ENCODE results near the gene OSBPL9.
"Not testable (repeated sequence)": the region's sequence is repeated elsewhere in the genome, so short reads cannot be mapped to it uniquely, and the experiment has no call there.

Gene OSBPL9

DNA sequence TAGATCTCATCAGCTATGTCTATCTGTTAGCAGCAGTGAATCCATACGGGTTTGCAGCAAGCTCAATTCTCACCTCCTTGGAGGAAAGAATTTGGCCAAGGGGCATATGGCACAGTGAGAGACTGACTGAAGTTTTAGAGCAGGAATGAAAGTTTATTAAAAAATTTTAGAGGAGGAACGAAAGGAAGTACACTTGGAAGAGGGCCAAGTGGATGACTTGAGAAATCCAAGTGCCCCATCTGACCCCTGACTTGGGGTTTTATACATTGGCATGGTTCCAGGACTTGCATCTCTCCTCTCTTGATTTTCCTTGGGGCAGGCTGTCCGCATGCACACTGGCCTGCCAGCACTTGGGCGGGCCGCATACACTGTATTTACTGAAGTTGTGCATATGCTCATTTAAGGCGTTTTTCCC is 9.2 kb upstream of the OSBPL9 start:
- DNase-seq (ENCODE audit: low read depth): no peak

DNA sequence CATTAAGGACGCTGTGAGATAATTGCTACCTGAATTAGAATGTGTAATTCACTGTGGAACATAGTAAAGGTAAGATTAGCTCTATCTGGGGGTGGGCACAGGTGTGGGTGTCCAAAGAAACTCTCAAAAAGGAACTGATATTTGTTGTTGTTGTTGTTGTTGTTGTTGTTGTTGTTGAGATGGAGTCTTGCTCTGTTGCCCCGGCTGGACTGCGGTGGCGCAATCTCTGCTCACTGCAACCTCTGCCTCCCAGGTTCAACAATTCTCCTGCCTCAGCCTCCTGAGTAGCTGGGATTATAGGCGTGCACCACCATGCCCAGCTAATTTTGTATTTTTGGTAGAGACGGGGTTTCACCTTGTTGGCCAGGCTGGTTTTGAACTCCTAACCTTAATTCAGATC is 6.8 kb upstream of the OSBPL9 start:
- not testable (repeated sequence) for DNase-seq (ENCODE audit: low read depth)

DNA sequence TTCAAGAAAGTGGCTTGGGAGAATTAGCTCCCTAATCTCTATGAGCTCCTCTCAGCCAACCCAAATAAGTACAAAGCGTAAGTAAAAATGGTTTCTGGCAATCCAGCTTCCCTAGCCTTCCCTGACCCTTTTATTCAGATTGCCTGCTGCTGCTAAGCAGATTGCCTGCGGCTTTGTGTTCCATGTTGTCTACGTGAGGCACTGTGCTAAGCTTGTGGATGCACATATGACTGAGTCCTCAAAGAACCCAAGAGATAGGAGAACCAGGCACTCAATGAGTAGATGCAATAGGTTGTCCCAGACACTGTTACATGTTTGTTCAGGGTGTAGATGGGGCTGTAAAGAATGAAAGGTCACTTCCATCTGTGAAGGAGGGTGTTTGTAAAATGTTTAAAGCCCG is 6.3 kb upstream of the OSBPL9 start:
- DNase-seq (ENCODE audit: low read depth): no peak

DNA sequence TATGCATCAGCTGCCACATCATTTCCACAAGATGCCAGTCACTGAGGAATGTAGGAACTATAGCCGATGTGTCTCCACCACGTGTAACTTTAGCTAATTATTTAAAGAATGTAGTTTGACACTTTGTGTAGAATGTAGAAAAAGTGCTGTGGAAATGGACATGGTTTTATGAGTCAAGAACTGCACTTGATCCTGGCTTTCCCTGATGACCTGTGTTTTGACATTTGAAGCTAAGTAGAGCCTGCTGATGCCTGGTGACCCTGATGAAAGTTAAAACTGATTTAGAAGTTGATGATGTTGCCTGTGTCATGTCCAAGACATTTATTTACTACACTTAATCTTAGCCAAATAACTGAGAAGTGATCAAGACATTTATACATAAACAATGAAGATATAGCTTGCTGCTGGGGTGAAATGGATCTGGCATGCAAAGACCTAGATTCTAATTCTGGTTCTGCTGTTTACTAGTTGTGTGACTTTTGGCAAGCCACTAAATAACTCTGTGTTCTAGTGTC is 4.4 kb upstream of the OSBPL9 start:
- DNase-seq (ENCODE audit: low read depth): no peak

DNA sequence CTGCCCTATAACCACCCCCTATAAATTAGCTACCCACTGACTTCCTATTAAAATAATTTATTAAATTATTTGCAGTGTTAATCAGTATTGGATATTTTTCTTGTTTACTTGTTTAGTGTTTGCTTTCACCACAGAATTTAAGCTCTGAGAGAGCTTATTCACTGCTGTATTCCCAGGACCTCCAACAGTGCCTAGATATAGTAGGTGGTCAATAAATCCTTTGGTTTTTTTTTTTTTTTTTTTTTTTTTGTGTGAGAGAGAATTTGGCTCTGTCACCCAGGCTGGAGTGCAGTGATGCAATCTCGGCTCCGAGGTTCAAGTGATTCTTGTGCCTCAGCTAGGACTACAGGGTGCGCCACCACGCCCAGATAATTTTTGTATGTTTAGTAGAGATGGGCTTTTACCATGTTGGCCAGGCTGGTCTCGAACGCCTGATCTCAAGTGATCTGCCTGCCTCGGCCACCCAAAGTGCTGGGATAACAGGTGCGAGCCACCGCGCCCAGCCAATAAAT is 1.1 kb upstream of the OSBPL9 start:
- DNase-seq (ENCODE audit: low read depth): no peak

DNA sequence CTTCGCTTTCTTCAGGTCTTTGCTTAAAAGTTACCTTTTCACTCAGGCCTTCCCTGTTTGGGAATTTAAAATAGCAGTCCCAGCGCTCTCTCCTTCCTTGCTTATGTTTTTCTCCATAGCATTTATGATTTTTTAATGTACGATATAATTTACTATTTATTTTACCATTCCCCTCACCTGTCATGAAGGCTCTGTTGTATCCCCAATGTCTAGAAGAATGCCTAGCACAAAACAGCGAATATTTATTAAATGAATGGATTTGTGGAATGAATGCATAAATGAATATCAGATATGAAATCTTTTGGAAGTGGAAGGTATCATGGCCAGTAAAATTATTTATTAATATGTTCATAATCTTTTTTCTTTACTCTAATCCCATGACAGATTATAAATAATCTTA is 402 bp upstream of the OSBPL9 start:
- no peak for DNase-seq (ENCODE audit: low read depth)

DNA sequence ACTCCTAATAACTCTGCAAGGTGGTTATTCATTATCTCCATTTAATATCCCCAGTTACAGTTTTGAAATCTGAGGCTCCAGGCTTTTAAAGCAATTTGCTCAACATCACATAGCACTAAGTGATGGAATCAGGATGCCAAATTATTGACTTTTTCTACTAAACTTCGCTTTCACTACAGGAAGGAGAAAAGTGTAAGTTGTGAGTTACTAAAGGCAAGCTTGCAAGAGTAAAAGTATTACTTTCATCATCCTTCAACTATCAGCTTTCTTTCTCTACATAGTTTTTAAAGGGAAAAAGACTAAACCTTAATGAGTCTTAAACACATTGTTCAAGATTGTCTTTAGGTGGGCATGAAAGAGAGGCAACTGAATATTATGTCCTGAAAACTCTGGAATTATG is 1.8 kb downstream of the OSBPL9 start:
- no peak for DNase-seq (ENCODE audit: low read depth)

DNA sequence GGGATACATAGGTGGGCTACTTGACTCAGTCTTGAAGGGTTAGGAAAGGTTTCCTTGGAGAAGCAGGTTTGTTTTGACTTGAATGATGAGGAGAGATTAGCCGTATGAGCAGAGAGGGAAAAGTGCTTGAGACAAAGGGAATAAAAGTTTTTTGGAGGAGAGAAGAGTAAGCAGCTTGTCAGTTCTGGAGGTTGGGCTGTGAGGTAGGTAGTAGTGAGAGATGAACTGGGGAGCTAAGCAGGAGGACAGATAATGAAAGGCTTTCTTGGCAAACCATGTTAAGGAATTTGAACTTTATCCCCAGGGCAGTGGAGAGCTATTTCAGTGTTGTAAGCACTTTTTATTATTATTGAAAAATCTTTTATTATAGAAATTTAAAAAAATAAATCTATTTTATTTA is 3.6 kb downstream of the OSBPL9 start:
- DNase-seq (ENCODE audit: low read depth): no peak

DNA sequence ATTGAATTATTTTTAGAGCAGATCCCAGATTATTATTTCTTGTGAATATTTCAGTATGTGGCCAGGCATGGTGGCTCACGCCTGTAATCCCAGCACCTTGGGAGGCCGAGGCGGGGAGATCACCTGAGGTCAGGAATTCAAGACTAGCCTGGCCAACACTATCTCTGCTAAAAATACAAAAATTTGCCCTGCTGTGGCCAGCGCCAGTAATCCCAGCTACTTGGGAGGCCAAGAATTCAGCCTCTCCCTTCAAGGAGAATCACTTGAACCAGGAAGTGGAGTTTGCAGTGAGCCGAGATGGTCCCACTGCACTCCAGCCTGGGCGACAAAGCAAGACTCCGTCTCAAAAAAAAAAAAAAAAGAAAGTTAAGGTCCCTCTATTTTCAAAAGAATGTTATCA is 4.3 kb downstream of the OSBPL9 start:
- DNase-seq (ENCODE audit: low read depth): no peak

DNA sequence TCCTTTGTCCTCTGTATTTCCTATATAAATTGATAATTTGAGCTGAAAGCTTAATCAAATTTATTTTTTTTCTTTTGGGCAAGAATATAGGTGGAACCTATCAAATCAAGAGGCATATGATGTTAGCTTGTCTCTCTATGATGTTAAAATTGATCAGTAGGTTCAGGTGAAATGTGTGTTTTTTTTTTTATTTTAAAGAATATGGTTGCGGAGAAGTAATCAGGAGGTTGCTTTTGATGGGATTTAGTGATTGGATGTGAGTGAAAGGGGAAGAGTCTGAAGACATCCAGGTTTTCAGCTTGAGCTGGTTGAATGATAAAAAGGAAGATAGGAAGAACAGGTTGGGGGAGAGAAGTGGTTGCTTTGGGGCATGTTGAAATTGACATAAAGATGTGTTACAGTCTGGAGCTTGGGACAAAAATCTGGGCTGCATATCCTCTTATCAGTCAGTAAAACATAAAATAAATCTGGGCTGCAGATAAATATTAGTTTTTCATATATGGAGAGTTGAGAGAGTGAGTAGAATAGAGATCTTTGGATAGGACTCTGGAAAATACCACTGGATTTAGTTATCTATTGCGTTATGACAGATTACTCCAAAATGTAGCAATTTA is 5.1 kb downstream of the OSBPL9 start:
- DNase-seq (ENCODE audit: low read depth): no peak

DNA sequence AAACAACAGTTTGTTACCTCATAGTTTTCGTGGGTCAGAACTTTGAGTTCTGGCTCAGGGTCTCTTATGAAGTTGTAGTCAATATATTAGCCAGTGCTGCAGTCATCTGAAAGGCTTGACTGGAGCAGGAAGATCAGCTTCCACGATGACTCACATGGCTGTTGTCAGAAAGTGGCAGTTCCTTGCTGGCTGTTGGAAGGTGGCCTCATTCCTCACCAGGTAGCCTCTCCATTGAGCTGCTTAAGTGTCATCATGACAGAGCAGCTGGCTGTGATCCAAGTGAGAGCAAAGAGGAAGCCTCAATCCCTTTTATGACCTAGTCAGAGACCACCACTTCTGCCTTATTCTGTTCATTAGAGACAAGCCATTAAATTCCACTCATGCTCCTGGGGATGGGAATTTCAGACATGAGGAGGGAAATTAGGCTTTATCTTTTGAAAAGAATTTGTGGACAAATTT is 5.6 kb downstream of the OSBPL9 start:
- no peak for DNase-seq (ENCODE audit: low read depth)

DNA sequence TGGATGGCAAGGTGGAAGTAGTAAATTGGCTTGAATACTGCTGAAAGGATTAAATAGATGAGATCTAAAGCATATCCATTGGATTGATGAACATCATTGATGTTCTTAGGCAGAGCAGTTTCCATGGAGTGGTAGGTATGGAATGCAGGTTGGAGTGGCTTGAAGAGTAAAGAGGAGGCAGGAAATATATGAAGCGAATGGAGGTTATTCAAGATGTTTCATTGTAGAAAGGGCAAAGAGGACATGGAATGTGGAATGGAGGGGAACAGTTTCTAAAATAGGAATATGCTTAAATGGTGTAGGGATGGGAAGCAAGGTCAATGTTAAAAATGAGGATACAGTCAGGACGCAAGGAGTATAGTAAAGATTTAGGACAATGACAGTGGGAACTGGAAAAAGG is 6.1 kb downstream of the OSBPL9 start:
- no peak for DNase-seq (ENCODE audit: low read depth)

DNA sequence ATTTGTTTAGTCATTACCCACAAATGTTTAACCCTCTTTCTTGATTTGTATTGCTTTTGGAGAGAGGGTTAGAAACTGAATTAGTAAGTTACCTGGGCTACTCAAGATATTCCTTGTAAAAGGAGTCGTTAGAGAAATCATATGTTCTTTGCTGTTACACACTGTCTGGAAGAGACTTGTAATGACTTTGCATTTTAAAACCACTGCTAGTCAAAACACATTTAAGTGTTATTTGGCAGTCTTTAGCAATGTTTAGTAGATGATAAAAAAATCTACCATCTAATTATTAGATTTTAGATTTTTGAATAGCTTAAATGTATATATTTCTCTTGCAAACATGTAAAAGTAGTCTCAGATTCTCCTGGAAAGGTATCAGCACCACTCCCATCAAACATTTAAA is 6.6 kb downstream of the OSBPL9 start:
- DNase-seq (ENCODE audit: low read depth): no peak

DNA sequence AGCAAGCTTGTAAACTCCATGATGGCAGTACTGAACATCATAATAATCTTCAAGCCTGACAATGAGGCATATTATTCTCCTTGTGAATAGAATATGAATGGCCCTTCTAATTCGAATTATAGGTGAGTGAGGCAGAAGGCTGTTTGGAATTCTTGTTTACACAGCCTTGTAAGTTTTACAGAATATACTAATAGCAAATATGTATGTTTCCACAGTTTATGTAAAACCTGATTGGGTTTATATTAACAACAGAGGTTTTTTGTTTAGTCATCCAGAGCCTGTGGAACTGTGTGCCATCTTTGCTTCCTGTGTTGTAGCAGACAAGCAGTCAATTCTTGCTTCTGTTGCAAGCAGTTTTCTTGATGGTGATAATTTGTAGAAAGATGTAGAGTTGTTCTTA is 8.0 kb downstream of the OSBPL9 start:
- DNase-seq (ENCODE audit: low read depth): no peak

DNA sequence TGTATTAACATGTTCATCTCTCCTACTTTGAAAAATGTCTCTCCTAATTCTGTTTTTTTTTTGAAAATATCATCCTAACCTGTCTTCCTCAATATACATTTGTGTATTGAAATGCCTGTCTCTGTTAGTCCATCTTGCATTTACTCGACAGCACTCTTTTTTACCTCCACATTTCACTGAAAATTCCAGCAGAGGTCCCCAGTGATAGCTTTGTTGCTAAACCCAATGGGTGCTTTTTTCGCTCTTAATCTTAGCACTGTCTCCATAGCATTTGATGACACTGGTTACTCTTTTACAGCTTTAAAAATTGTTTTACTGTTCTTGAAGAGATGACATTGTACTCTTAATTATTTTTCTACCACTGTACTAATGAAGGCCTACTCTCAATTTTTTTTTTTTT is 10.8 kb downstream of the OSBPL9 start:
- DNase-seq (ENCODE audit: low read depth): no peak

DNA sequence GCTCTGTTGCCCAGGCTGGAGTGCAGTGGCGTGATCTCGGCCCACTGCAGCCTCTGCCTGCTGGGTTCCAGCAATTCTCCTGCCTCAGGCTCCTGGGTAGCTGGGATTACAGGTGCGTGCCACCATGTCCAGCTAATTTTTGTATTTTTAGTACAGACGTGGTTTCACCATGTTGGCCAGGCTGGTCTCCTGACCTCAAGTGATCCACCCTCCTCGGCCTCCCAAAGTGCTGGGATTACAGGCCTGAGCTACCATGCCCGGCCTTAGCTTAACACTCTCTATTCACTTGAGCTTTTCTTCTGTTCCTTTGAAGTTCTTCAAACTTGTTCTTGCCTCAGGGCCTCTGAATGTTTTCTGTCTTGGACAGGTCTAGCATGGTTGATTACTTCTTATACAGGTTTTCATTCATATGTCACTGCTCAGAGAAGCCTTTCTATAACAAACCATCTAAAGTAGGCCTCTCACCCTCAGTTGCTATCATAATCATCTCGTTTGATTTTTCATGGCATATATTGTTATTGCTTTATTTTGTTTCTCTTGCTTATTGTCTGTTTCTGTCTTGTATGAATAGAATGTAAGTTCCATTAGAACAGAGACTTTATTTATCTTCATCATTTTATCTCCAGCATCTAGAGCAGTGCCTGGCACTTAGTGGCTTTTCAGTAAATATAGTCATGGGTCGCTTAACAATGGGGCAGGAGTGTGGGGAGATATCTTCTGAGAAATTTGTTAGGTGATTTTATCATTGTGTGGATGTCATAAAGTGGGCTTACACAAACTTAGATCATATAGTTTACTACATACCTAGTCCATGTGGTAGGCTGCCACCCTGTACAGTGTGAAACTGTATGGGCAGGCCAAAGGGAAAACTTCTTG is 12.1 kb downstream of the OSBPL9 start:
- DNase-seq (ENCODE audit: low read depth): no peak

DNA sequence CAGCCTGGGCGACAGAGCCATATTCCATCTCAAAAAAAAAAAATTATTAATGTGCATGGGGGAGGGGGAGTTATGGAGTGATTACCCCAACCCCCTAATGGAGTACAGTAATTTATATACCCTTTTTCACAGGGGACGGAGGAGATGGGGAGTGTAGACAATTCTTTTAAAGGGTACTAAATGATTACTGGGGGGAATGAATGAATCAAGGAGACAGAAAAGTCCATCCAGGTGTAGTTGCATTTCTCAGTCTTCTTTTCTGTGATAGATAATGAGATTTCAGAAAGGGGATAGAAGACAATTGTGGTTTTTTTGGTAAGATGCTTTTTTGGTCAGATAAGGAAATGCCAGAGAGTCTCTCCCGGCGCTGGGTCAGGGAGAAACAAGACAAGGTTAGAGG is 13.0 kb downstream of the OSBPL9 start:
- DNase-seq (ENCODE audit: low read depth): no peak

DNA sequence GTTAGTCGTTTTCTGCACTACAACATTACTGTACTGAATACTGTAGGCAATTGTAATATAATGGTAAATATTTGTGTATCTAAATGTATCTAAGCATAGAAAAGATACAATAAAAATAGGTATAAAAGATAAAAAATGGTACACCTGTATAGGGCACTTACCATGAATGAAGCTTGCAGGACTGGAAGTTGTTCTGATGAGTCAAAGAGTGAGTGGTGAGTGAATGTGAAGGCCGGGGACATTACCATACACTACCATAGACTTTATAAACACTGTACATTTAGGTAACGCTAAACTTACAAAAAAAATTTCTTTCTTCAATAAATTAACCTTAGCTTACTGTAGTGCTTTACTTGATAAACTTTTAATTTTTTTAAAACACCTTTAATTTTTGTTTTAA is 13.5 kb downstream of the OSBPL9 start:
- DNase-seq (ENCODE audit: low read depth): no peak

DNA sequence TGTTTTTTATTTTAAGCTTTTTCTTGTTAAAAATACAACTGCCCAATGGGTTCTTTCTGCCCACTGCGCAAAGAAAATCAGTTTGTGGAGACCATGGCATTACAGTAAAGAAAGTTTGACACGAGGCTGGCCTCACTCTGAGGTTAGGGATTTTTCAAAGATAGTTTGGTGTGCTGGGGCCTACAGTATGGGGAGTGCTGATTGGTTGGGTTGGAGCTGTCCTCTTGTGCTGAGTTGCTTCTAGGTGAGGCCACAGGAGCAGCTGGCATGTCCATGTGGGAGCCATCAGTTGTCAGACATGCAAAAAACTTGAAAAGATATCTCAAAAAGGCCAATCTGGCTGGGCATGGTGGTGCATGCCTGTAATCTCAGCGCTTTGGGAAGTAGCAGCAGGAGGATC is 14.0 kb downstream of the OSBPL9 start:
- no peak for DNase-seq (ENCODE audit: low read depth)

DNA sequence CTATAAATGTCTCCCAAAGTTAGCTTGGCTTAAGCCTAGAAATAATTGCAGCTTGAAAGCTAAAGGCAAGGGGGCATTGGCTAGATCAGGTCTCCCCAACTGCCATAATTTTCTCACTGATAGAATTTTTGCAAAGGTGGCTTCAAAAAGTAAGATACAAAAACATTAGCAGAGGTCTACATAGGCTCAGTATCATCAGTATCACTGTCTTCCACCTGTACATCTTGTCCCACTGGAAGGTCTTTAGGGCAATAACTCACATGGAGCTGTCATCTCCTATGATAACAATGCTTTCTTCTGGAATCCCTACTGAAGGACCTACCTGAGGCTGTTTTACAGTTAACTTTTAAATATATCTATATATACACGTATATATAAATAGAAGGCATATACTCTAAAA is 14.9 kb downstream of the OSBPL9 start:
- DNase-seq (ENCODE audit: low read depth): no peak

DNA sequence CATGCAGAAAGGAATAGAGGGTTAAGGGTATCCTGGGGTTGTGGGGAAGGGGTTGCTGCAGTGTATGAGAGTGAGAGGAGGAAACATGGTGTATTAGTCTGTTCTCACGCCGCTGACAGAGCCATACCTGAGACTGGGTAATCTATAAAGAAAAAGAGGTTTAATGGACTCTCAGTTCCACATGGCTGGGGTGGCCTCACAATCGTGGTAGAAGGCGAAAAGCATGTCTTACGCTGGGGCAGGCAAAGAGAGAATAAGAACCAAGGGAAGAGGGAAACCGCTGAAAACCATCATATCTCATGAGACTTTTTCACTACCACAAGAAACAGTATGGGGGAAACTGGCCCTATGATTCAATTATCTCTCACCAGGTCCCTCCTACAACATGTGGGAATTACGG is 17.7 kb downstream of the OSBPL9 start:
- DNase-seq (ENCODE audit: low read depth): no peak

DNA sequence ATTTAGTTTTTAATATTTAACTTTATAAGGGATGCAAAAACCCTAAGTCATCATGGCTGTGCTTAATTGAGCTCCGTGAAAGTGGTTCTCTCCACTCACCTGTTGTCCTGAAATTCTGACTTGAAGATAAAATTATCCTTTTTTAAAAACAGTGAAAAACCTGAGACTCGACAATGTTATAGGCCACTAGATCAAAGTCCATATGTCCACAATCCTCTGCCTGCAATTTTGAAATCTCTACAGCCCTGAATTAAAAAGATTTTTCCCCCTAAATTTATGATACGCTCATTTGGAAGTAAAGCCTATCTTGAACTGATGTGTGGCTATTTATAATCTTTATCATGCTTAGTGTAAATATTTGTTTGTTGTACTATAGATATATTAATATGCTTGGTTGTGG is 18.7 kb downstream of the OSBPL9 start:
- no peak for DNase-seq (ENCODE audit: low read depth)

DNA sequence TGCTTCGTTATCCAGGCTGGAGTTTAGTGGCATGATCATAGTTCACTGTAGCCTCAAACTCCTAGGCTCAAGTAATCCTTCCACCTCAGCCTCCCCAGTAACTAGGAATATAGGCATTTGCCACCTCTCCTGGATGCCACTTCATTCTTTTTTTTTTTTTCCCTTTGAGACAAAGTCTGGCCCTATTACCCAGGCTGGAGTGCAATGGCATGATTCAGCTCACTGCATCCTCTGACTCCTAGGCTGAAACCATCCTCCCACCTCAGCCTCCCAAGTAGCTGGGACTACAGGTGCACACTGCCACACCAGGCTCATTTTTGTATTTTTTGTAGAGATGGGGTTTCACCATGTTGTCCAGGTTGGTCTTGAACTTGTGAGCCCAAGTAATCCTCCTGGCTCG is 19.3 kb downstream of the OSBPL9 start:
- DNase-seq (ENCODE audit: low read depth): no peak
